Cardiac muscle cell (in vitro differentiated cells and primary cell): ENCODE data around the gene ADAMTSL1. TPM values are rescaled to one million over a fixed set of nuclear protein-coding genes. Genes with fewer than 3 reads are reported as not detected.

ENCODE experiments used
- DNase-seq, 2 donors: peaks; one replicate each; pipeline versions ENCODE4 v3.0.0 to v3.0.0-alpha.2; 2010 to 2017; ENCODE audit warnings: low read depth in 1 of 2, low spot score in 1 of 2
- H3K27ac ChIP-seq: fragments of 200-600 bp; sonication (generic); 2 replicates; pipeline ENCODE4 v1.5.1; 2016
- H3K27me3 ChIP-seq: fragments of 200-600 bp; sonication (generic); 2 replicates; pipeline ENCODE4 v1.6.0; 2016; ENCODE audit warnings: control low read depth
- H3K36me3 ChIP-seq: fragments of 200-600 bp; sonication (generic); 2 replicates; pipeline ENCODE4 v1.5.1; 2016; ENCODE audit warnings: control low read depth
- H3K4me1 ChIP-seq: fragments of 200-600 bp; sonication (generic); 2 replicates; pipeline ENCODE4 v1.8.1; 2017; ENCODE audit warnings: low read depth, mild to moderate bottlenecking, mixed run types
- H3K4me3 ChIP-seq: fragments of 200-600 bp; sonication (generic); 2 replicates; pipeline ENCODE4 v1.5.1; 2016; ENCODE audit warnings: mild to moderate bottlenecking
- H3K9me3 ChIP-seq: fragments of 200-600 bp; sonication (generic); 2 replicates; pipeline ENCODE4 v1.5.1; 2017; ENCODE audit warnings: low read depth, mild to moderate bottlenecking, control low read depth
- polyA plus RNA-seq: library from polyadenylated mRNA; unstranded; fragments of >200 nt; fragmentation: Nextera tagmentation; extraction: Ambion mirVana; gene quantifications from 2 replicates; pipeline ENCODE4 v1.2.1, GENCODE V29; 2016
- total RNA-seq: library from RNA; depleted of rRNA; stranded (reverse); fragments of >200 nt; gene quantifications from 2 replicates; pipeline ENCODE4 v1.2.3, GENCODE V29; 2016
- TF ChIP-seq, protein P1 (sequence below): IDR thresholded peaks from 2 replicates; pipeline ENCODE4 v1.5.1; 2012; ENCODE audit warnings: low read depth, mild to moderate bottlenecking, low read length

Gene ADAMTSL1
- total and polyA plus RNA-seq, 2 experiments from 2014 or later = 12.6 to 63.0 TPM

DNA sequence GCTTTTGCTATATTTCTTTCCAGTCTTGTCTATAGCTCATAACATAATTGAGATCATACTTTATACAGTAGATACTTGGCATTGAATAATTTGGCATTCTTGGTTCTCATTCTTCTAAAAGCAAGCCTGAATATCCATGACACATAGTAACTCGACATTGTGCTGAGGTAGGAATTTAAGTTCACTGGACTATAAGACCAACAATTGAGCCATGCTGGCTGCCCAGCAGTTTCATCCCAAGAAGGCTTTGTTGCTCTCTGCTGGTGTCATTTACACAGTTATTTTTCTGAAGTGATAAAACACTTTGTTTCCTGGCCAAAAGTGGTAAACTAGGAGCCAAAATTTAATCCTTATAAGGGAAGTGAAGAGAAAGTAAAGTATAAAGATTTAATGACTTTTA, 192.0 kb downstream of the ADAMTSL1 start:
- peak in 1 of 2 donors; percentile 29 for DNase-seq
- no peaks in the 10 kb centered on the region for H3K9me3 ChIP-seq
- no peak overlapping the region for H3K4me3 ChIP-seq
- H3K27ac ChIP-seq = no peak overlapping the region
- TF ChIP-seq, protein P1, sequence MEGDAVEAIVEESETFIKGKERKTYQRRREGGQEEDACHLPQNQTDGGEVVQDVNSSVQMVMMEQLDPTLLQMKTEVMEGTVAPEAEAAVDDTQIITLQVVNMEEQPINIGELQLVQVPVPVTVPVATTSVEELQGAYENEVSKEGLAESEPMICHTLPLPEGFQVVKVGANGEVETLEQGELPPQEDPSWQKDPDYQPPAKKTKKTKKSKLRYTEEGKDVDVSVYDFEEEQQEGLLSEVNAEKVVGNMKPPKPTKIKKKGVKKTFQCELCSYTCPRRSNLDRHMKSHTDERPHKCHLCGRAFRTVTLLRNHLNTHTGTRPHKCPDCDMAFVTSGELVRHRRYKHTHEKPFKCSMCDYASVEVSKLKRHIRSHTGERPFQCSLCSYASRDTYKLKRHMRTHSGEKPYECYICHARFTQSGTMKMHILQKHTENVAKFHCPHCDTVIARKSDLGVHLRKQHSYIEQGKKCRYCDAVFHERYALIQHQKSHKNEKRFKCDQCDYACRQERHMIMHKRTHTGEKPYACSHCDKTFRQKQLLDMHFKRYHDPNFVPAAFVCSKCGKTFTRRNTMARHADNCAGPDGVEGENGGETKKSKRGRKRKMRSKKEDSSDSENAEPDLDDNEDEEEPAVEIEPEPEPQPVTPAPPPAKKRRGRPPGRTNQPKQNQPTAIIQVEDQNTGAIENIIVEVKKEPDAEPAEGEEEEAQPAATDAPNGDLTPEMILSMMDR = no peak
- peaks cover 8% of the 10 kb centered on the region for H3K4me1 ChIP-seq
- H3K27me3 ChIP-seq = no peaks in the 10 kb centered on the region
- H3K36me3 ChIP-seq = no peaks in the 10 kb centered on the region

DNA sequence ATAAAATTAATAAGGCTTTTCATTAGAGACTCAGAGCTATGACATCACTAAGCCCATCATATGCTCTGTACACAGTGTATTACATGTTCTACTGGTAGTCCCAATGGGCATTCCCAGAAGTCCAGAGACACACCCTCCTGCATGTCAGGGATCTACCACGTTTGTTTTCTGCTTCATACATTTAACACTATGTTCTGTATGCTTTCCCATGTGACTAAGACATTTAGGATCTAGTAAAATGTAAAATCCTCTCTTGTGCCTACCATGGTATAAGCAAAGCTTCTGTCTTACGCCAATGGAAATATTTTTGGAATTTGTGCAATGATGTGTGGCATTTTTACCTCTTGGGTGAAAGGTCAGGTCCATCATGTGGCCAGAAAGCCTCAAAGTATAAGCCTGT, 192.4 kb downstream of the ADAMTSL1 start:
- Histone ChIP-seq H3K4me1 (peaks cover 8% of the 10 kb centered on the region), H3K4me3 (no peak overlapping the region), H3K9me3 (no peaks in the 10 kb centered on the region), H3K27ac (no peak overlapping the region), H3K27me3 (no peaks in the 10 kb centered on the region), H3K36me3 (no peaks in the 10 kb centered on the region)
- peak in 1 of 2 donors; percentile 40 for DNase-seq
- TF ChIP-seq, protein P1 = no peak

DNA sequence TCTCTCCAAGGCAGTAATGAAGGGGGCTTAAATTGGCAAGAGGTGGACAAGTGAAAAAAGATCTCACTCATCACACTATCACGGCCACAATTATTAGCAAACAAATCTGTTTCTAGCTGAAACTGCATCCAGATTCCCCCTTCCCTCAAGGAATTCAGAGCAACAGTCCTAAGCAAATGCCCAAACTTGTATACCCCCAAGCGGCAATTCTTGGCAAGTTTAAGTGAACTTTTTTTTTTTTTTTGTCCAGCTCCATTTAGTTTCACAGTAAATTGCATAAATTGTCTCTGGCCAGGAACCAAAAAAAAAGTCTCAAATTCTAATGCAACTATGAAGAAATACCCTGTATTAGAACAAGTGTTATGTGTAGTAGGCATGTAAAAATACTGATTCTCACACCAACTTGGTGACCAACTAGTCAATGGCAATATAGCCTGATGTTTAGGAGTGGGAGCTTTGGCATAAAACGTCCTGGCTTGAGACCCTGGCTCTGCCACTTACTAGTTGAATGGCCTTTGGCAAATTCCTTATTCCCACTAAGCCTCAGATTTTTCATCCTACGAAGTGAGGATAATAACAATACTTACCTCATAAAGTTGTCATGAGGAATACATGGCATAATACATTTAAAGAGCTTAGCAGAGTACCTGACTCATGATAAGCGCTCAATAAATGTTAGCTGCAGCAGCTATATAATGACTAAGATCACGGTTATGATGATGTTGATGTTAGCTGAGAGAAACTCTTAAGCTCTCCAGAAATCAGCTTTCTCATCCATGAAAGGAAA, 193.2 kb downstream of the ADAMTSL1 start:
- Histone ChIP-seq H3K4me3 (no peak overlapping the region), H3K4me1 (peaks cover 6% of the 10 kb centered on the region), H3K27ac (no peak overlapping the region), H3K27me3 (no peaks in the 10 kb centered on the region), H3K36me3 (no peaks in the 10 kb centered on the region), H3K9me3 (no peaks in the 10 kb centered on the region)
- peak in 1 of 2 donors; percentile 64 for DNase-seq
- TF ChIP-seq, protein P1 = no peak

DNA sequence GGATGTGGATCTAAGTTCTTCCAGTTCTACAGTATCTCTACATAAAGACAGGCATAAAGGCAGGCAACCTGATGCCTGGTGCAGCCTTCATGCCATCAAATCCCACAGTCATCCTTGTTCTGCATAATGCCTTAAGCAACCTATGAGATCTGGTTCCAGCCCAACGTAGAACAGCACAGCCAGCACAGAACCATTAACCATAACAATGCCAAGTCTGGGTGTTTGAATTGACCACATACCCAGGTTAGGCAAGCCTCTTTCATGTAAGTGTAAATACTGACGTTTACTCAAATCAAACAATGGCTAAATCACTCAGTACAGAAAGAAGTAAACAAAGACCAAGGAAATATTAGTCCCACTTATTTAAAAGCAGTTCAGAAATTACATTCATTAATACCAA, 195.0 kb downstream of the ADAMTSL1 start:
- Histone ChIP-seq H3K9me3 (no peaks in the 10 kb centered on the region), H3K36me3 (no peaks in the 10 kb centered on the region), H3K27me3 (no peaks in the 10 kb centered on the region), H3K4me3 (no peak overlapping the region), H3K27ac (no peak overlapping the region), H3K4me1 (peaks cover 4% of the 10 kb centered on the region)
- TF ChIP-seq, protein P1 = no peak
- no peak for DNase-seq

DNA sequence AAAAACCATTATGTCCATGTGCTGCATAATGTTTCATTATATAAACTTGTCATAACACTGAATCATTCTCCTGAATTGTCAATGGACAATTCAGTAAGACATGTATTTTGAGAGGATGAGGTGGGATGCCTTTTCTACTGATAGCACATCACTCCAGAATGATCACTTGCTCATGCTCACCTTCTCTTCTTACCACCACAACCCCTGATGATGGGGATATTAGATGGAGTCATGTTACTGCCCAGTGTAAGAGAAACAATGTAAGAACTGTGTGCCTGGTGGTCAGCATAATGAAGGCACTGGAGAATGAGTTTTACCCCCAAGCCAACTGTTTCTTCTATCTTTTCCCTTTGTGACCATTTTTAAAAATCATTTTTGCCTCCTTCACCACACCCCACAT, 198.8 kb downstream of the ADAMTSL1 start:
- Histone ChIP-seq H3K4me3 (no peak overlapping the region), H3K27me3 (no peaks in the 10 kb centered on the region), H3K36me3 (no peaks in the 10 kb centered on the region), H3K4me1 (peaks cover 26% of the 10 kb centered on the region), H3K9me3 (no peaks in the 10 kb centered on the region), H3K27ac (no peak overlapping the region)
- TF ChIP-seq, protein P1 = no peak
- no peak for DNase-seq
